H1 (cell line): ENCODE results near the gene GDI2. TPM values are rescaled to one million over a fixed set of nuclear protein-coding genes. Genes with fewer than 3 reads are reported as not detected.

Experiments used
- CTCF ChIA-PET: fragments of 300-600 bp; sonication (Branson Sonifier 250); formaldehyde crosslinking; loops from one replicate; lab custom pipeline; 2021; ENCODE audit not compliant: partially characterized antibody; lab: Charles Lee
- POLR2A ChIA-PET: fragments of 300-600 bp; sonication (Branson Sonifier 250); formaldehyde crosslinking; loops from one replicate; lab custom pipeline; 2021; ENCODE audit warnings: inconsistent platforms; ENCODE audit not compliant: partially characterized antibody; lab: Charles Lee
- DNase-seq, 2 experiments: peaks; one replicate each; pipeline versions ENCODE4 v3.0.0 to v3.0.0-alpha.2; 2010 to 2022; ENCODE audit warnings: low spot score in 2 of 2, low read depth in 1 of 2, mixed read lengths in 1 of 2
- FAIRE-seq: peaks from 2 replicates; lab custom pipeline; 2011; peaks lifted over from hg19 to GRCh38; lab: Jason Lieb, UNC
- H2AFZ ChIP-seq: 2 replicates; pipeline ENCODE4 v1.8.1; 2012; ENCODE audit warnings: low read length, inconsistent platforms
- H2AK5ac ChIP-seq: 2 replicates; pipeline ENCODE4 v1.6.1; 2013; ENCODE audit warnings: low read depth, low read length
- H2BK120ac ChIP-seq: replicated peaks from 2 replicates; pipeline ENCODE3; 2013; ENCODE audit warnings: low read depth, low read length, inconsistent platforms
- H2BK12ac ChIP-seq: 2 replicates; pipeline ENCODE4 v1.6.1; 2013; ENCODE audit warnings: low read depth, low read length
- H2BK15ac ChIP-seq: 2 replicates; pipeline ENCODE4 v1.6.1; 2013; ENCODE audit warnings: low read length
- H2BK20ac ChIP-seq: 2 replicates; pipeline ENCODE4 v1.6.1; 2013; ENCODE audit warnings: low read length
- H2BK5ac ChIP-seq: 2 replicates; pipeline ENCODE4 v1.6.1; 2013; ENCODE audit warnings: low read depth, low read length
- H3K14ac ChIP-seq: 2 replicates; pipeline ENCODE4 v1.6.1; 2013; ENCODE audit warnings: inconsistent platforms; ENCODE audit not compliant: insufficient read length
- H3K18ac ChIP-seq: 2 replicates; pipeline ENCODE4 v1.6.1; 2013; ENCODE audit warnings: low read length; ENCODE audit errors: extremely low read depth
- H3K23ac ChIP-seq: 2 replicates; pipeline ENCODE4 v1.6.1; 2013; ENCODE audit warnings: inconsistent platforms; ENCODE audit not compliant: insufficient read length
- H3K23me2 ChIP-seq: 2 replicates; pipeline ENCODE4 v1.6.1; 2013; ENCODE audit warnings: low read depth, low read length
- H3K27ac ChIP-seq: 2 replicates; pipeline ENCODE4 v1.6.1; 2011; ENCODE audit warnings: low read depth, low read length, inconsistent platforms
- H3K27me3 ChIP-seq, 4 experiments: replicated peaks in 1 of 4; 1 replicate in 1 of 4; 2 replicates in 3 of 4; pipeline versions ENCODE4 v1.6.1 to v1.8.1; 2011 to 2013; ENCODE audit warnings: low read length in 3 of 4, mild to moderate bottlenecking in 3 of 4, inconsistent platforms in 2 of 4, mixed read lengths in 2 of 4, moderate library complexity in 1 of 4; ENCODE audit not compliant: control insufficient read depth in 3 of 4, insufficient read depth in 3 of 4; ENCODE audit errors: extremely low read depth in 1 of 4
- H3K36me3 ChIP-seq, 4 experiments: 2 replicates each; pipeline versions ENCODE4 v1.6.1 to v1.8.1; 2011 to 2013; ENCODE audit warnings: mild to moderate bottlenecking in 4 of 4, low read length in 3 of 4, moderate library complexity in 2 of 4, control low read depth in 1 of 4, inconsistent platforms in 1 of 4; ENCODE audit not compliant: insufficient read depth in 4 of 4, control insufficient read depth in 2 of 4
- H3K4ac ChIP-seq: replicated peaks from 2 replicates; pipeline ENCODE3; 2013; ENCODE audit warnings: low read length, low read depth, mixed read lengths, inconsistent platforms; ENCODE audit not compliant: insufficient read length
- H3K4me1 ChIP-seq, 4 experiments: replicated peaks in 1 of 4; 1 replicate in 1 of 4; 2 replicates in 3 of 4; pipeline versions ENCODE4 v1.6.1 to v1.8.1; 2011 to 2013; ENCODE audit warnings: low read length in 3 of 4, inconsistent platforms in 2 of 4, mixed read lengths in 1 of 4; ENCODE audit not compliant: insufficient read depth in 4 of 4, control insufficient read depth in 3 of 4
- H3K4me2 ChIP-seq, 2 experiments: 2 replicates each; pipeline versions ENCODE4 v1.6.1 to v1.8.1; 2011 to 2013; ENCODE audit warnings: low read depth in 2 of 2, low read length in 2 of 2, control low read depth in 1 of 2, inconsistent platforms in 1 of 2, mild to moderate bottlenecking in 1 of 2; ENCODE audit not compliant: insufficient read depth in 1 of 2
- H3K4me3 ChIP-seq, 4 experiments: fragments of 200-600, 300-600 bp in 1 of 4; sonication (generic), shearing (Covaris generic), sonication (Bioruptor Twin) in 1 of 4; 2 replicates each; pipeline versions ENCODE4 v1.5.1 to v1.8.1; 2011 to 2016; ENCODE audit warnings: low read length in 4 of 4, low read depth in 3 of 4, control low read depth in 2 of 4, inconsistent platforms in 2 of 4, mild to moderate bottlenecking in 2 of 4, mixed read lengths in 1 of 4, moderate library complexity in 1 of 4; ENCODE audit not compliant: insufficient read depth in 2 of 4; ENCODE audit errors: extremely low read depth in 1 of 4
- H3K56ac ChIP-seq: replicated peaks from 2 replicates; pipeline ENCODE3; 2013; ENCODE audit warnings: low read depth, mild to moderate bottlenecking, mixed read lengths, low read length, inconsistent platforms; ENCODE audit not compliant: insufficient read length
- H3K79me1 ChIP-seq: 2 replicates; pipeline ENCODE4 v1.6.1; 2013; ENCODE audit warnings: low read depth, low read length, control low read depth
- H3K79me2 ChIP-seq, 2 experiments: 2 replicates each; pipeline versions ENCODE4 v1.6.1 to v1.8.1; 2012 to 2013; ENCODE audit warnings: low read length in 2 of 2, mild to moderate bottlenecking in 2 of 2, inconsistent platforms in 1 of 2; ENCODE audit not compliant: insufficient read depth in 2 of 2, control insufficient read depth in 1 of 2
- H3K9ac ChIP-seq, 4 experiments: replicated peaks in 1 of 4; 1 replicate in 1 of 4; 2 replicates in 3 of 4; pipeline versions ENCODE4 v1.6.1 to v1.8.1; 2011 to 2013; ENCODE audit warnings: low read depth in 3 of 4, low read length in 3 of 4, control low read depth in 2 of 4, mild to moderate bottlenecking in 2 of 4, moderate library complexity in 2 of 4, inconsistent platforms in 1 of 4; ENCODE audit errors: extremely low read depth in 1 of 4
- H3K9me3 ChIP-seq, 2 experiments: 2 replicates each; pipeline versions ENCODE4 v1.6.1 to v1.8.1; 2012 to 2013; ENCODE audit warnings: mild to moderate bottlenecking in 2 of 2, moderate library complexity in 2 of 2, control low read depth in 1 of 2, inconsistent platforms in 1 of 2, low read depth in 1 of 2, low read length in 1 of 2, mixed read lengths in 1 of 2; ENCODE audit not compliant: insufficient read depth in 2 of 2
- H4K20me1 ChIP-seq, 2 experiments: replicated peaks in 1 of 2; 2 replicates each; pipeline versions ENCODE3 to v1.8.1; 2011 to 2013; ENCODE audit warnings: inconsistent platforms in 2 of 2, low read length in 2 of 2, mild to moderate bottlenecking in 1 of 2; ENCODE audit not compliant: insufficient read depth in 2 of 2, control insufficient read depth in 1 of 2
- H4K5ac ChIP-seq: 2 replicates; pipeline ENCODE4 v1.6.1; 2013; ENCODE audit warnings: low read length, low read depth, mixed read lengths, inconsistent platforms; ENCODE audit not compliant: insufficient read length
- H4K8ac ChIP-seq: 2 replicates; pipeline ENCODE4 v1.8.0; 2013; ENCODE audit warnings: mild to moderate bottlenecking, moderate library complexity, low read length, inconsistent platforms; ENCODE audit not compliant: insufficient read depth; ENCODE audit errors: extremely low read depth
- H4K91ac ChIP-seq: replicated peaks from 2 replicates; pipeline ENCODE3; 2013; ENCODE audit warnings: low read length, mixed read lengths, inconsistent platforms; ENCODE audit not compliant: insufficient read length
- ASH2L ChIP-seq: fragments of 200-600, 300-600 bp; sonication (generic); IDR thresholded peaks from one replicate; pipeline ENCODE4 v1.7.1; 2017; ENCODE audit warnings: low read length
- CHD1 ChIP-seq: IDR thresholded peaks from 2 replicates; pipeline ENCODE4 v1.6.1; 2012; ENCODE audit warnings: low read depth, low read length, improper control_type of control experiment
- CREB1 ChIP-seq: IDR thresholded peaks from 2 replicates; pipeline ENCODE4 v1.6.1; 2012; ENCODE audit warnings: inconsistent platforms
- EGR1 ChIP-seq: IDR thresholded peaks from 2 replicates; pipeline ENCODE4 v1.6.1; 2011; ENCODE audit warnings: low read depth, low read length, borderline replicate concordance
- FOSL1 ChIP-seq: IDR thresholded peaks from 2 replicates; pipeline ENCODE4 v1.6.1; 2011; ENCODE audit warnings: mild to moderate bottlenecking, low read depth, low read length, moderate library complexity; ENCODE audit not compliant: insufficient read depth
- MAFK ChIP-seq: IDR thresholded peaks from 2 replicates; pipeline ENCODE4 v1.6.1; 2012; ENCODE audit warnings: low read depth, mild to moderate bottlenecking, improper control_type of control experiment, low read length
- RFX5 ChIP-seq: IDR thresholded peaks from 2 replicates; pipeline ENCODE4 v1.6.1; 2011; ENCODE audit warnings: low read depth, low read length, improper control_type of control experiment, borderline replicate concordance
- RNF2 ChIP-seq: fragments of 200-900, 300-1000 bp; sonication (generic); IDR thresholded peaks from 2 replicates; pipeline ENCODE4 v1.7.1; 2016; ENCODE audit warnings: borderline replicate concordance, low read depth, mild to moderate bottlenecking, antibody characterized with exemption, low read length; ENCODE audit not compliant: poor library complexity, severe bottlenecking; ENCODE audit errors: missing control alignments
- SIN3A ChIP-seq, 2 experiments: IDR thresholded peaks in 1 of 2; conservative IDR thresholded peaks in 1 of 2; 2 replicates each; pipeline ENCODE4 v1.6.1; 2011 to 2012; ENCODE audit warnings: low read length in 2 of 2, improper control_type of control experiment in 1 of 2, low read depth in 1 of 2, mild to moderate bottlenecking in 1 of 2
- SIX5 ChIP-seq: IDR thresholded peaks from 2 replicates; pipeline ENCODE4 v1.6.1; 2011; ENCODE audit warnings: mild to moderate bottlenecking, low read depth, low read length
- SRF ChIP-seq: IDR thresholded peaks from 2 replicates; pipeline ENCODE4 v1.6.1; 2011; ENCODE audit warnings: mild to moderate bottlenecking, low read depth, low read length, moderate library complexity
- ZNF274 ChIP-seq: IDR thresholded peaks from 2 replicates; pipeline ENCODE4 v1.7.0; 2012; ENCODE audit warnings: low read length, borderline replicate concordance; ENCODE audit errors: extremely low read depth
- polyA plus RNA-seq, 7 experiments: library from polyadenylated mRNA; depleted of rRNA in 3 of 7; stranded (reverse) in 5 of 7; unstranded in 2 of 7; fragments of >200 nt in 5 of 7; fragments of 200-250 nt in 2 of 7; gene quantifications; 1 replicate in 5 of 7; 2 replicates in 1 of 7; 4 replicates in 1 of 7; pipeline versions ENCODE4 v1.2.1 to v1.2.3, GENCODE V29; 2011 to 2013; ENCODE audit warnings: missing spikeins in 2 of 7, mixed read lengths in 2 of 7
- total RNA-seq: library from RNA; stranded (reverse); fragmentation: NEBNext Ultra II Directional; extraction: Animal tissue kit (Norgen Biotek cat#: 25700); gene quantifications from 2 replicates; pipeline ENCODE4 v1.2.1, GENCODE V29; 2021
- TF ChIP-seq, protein P1 (sequence below): IDR thresholded peaks from 2 replicates; pipeline ENCODE4 v1.6.1; 2012; ENCODE audit warnings: low read length, inconsistent platforms

Gene GDI2
- total and polyA plus RNA-seq, 2 of the 8 experiments (the other 6 are each of a cell fraction or from before 2014, with no cell fraction given): 168 to 385 TPM

DNA sequence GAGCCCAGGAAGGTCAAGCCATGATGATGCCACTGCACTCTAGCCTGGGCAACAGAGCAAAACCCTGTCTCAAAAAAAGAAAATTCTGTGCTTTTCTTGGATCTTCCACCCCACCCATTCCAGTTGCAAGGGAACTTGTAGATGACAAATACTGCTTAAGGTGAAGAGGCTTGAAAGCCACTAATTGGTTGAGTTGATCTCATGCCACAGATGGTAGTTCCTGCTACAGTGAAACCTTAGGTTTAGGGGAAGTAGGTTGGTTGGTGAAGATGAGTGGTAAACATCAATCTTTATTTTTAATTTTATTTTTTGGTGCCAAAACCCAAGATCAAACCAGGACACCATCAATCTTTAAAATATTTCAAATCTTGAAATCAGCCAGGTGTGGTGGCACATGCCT, 2.9 kb upstream of the GDI2 start:
- ChIA-PET CTCF (no interaction called here), POLR2A (interaction anchor here (1.2 kb wide), 1 partner anchor 42 kb away, joined by 3 read pairs; no protein-coding TSS in a partner anchor)
- FAIRE-seq (no peak), DNase-seq (peak in 1 of 2 experiments; percentile 24)
- Histone ChIP-seq H4K8ac (no peak overlapping the region), H2AFZ (no peak overlapping the region), H2BK15ac (no peak overlapping the region), H3K56ac (no peak overlapping the region), H3K79me2 (peaks cover 14 to 30% of the 10 kb centered on the region in 2 experiments), H4K20me1 (peaks cover 3 to 5% of the 10 kb centered on the region in 2 experiments), H2BK20ac (no peak overlapping the region), H3K36me3 (no peaks in the 10 kb centered on the region; a peak in 1 of 8 replicates), H3K14ac (no peak overlapping the region), H3K23me2 (peaks cover 6% of the 10 kb centered on the region), H2BK120ac (no peak overlapping the region), H2AK5ac (no peak overlapping the region), H3K4ac (no peak overlapping the region), H3K4me1 (peaks cover 0 to 3% (median 0%) of the 10 kb centered on the region in 4 experiments; a peak in 1 of 7 replicates), H3K23ac (no peak overlapping the region), H3K4me3 (no peak overlapping the region), H3K9ac (no peak overlapping the region), H4K91ac (no peak overlapping the region), H2BK5ac (no peak overlapping the region), H3K27me3 (no peaks in the 10 kb centered on the region), H3K9me3 (no peaks in the 10 kb centered on the region), H2BK12ac (no peak overlapping the region), H3K79me1 (no peaks in the 10 kb centered on the region; the same call in 1 of the 2 replicates), H3K4me2 (no peak overlapping the region), H3K18ac (no peak overlapping the region), H4K5ac (no peak overlapping the region), H3K27ac (no peak overlapping the region)
- no peak for TF ChIP-seq ZNF274
- TF ChIP-seq, protein P1, sequence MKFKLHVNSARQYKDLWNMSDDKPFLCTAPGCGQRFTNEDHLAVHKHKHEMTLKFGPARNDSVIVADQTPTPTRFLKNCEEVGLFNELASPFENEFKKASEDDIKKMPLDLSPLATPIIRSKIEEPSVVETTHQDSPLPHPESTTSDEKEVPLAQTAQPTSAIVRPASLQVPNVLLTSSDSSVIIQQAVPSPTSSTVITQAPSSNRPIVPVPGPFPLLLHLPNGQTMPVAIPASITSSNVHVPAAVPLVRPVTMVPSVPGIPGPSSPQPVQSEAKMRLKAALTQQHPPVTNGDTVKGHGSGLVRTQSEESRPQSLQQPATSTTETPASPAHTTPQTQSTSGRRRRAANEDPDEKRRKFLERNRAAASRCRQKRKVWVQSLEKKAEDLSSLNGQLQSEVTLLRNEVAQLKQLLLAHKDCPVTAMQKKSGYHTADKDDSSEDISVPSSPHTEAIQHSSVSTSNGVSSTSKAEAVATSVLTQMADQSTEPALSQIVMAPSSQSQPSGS: no peak
- no peak for TF ChIP-seq SIX5
- no peak for TF ChIP-seq SIN3A (conservative IDR thresholded peaks at IDR 0.05 in 1 of 2, IDR thresholded peaks at IDR 0.05 in 1 of 2; ENCODE audit: low read depth in 1 of 2, low read length in 2 of 2)
- TF ChIP-seq FOSL1: no peak
- no peak for TF ChIP-seq MAFK
- TF ChIP-seq RNF2: no peak
- no peak for TF ChIP-seq CHD1
- no peak for TF ChIP-seq EGR1
- no peak for TF ChIP-seq RFX5
- TF ChIP-seq ASH2L: no peak
- TF ChIP-seq CREB1: no peak
- TF ChIP-seq SRF: no peak
